Heart left ventricle (tissue), 16 donors: ENCODE data around the gene LITAF. TPM values are rescaled to one million over a fixed set of nuclear protein-coding genes. Genes with fewer than 3 reads are reported as not detected.

ENCODE experiments used
- ATAC-seq, 4 donors: fragments of 200-7000 bp; cut with Tn5 transposase; one replicate each; pipeline ENCODE4 v1.9.1; 2020 to 2022; ENCODE audit warnings: moderate library complexity in 4 of 4, mild to moderate bottlenecking in 3 of 4, moderate number of reproducible peaks in 1 of 4
- DNase-seq, 5 donors: peaks; one replicate each; pipeline ENCODE4 v3.0.0-alpha.2; 2020
- H3K27ac ChIP-seq, 12 donors: fragments of 200-600 bp; sonication (generic) in 4 of 12; one replicate each; pipeline versions ENCODE4 v1.5.0 to v1.8.0; 2016 to 2022; ENCODE audit warnings: mild to moderate bottlenecking in 2 of 12
- H3K27me3 ChIP-seq, 9 donors: fragments of 200-600 bp; sonication (generic) in 2 of 9; one replicate each; pipeline versions ENCODE4 v1.5.1 to v1.8.0; 2016 to 2022; ENCODE audit warnings: mild to moderate bottlenecking in 3 of 9
- H3K36me3 ChIP-seq, 9 donors: fragments of 200-600 bp; sonication (generic) in 2 of 9; one replicate each; pipeline versions ENCODE4 v1.5.0 to v1.8.0; 2018 to 2022; ENCODE audit warnings: mild to moderate bottlenecking in 2 of 9
- H3K4me1 ChIP-seq, 12 donors: fragments of 200-600 bp; sonication (generic) in 4 of 12; one replicate each; pipeline versions ENCODE4 v1.5.0 to v1.8.0; 2016 to 2022; ENCODE audit warnings: mild to moderate bottlenecking in 3 of 12
- H3K4me3 ChIP-seq, 12 donors: fragments of 200-600 bp; sonication (generic) in 4 of 12; one replicate each; pipeline versions ENCODE4 v1.5.0 to v1.8.0; 2017 to 2022; ENCODE audit warnings: mild to moderate bottlenecking in 9 of 12, moderate library complexity in 4 of 12
- H3K9me3 ChIP-seq, 12 donors: fragments of 200-600 bp; sonication (generic) in 4 of 12; one replicate each; pipeline versions ENCODE4 v1.5.0 to v1.8.0; 2016 to 2022; ENCODE audit warnings: mild to moderate bottlenecking in 1 of 12
- CTCF ChIP-seq, 12 donors: fragments of 200-600 bp; sonication (generic) in 4 of 12; IDR thresholded peaks; one replicate each; pipeline versions ENCODE4 v1.5.0 to v1.8.0; 2018 to 2022; ENCODE audit warnings: antibody characterized with exemption in 12 of 12, mild to moderate bottlenecking in 5 of 12
- POLR2A ChIP-seq, 2 donors: fragments of 450-650 bp; IDR thresholded peaks; one replicate each; pipeline ENCODE4 v1.6.1; 2017; ENCODE audit warnings: antibody characterized with exemption in 2 of 2, mild to moderate bottlenecking in 2 of 2, moderate library complexity in 2 of 2
- WGBS, 4 donors: extraction: QIAGEN DNeasy Blood & Tissue Kit in 2 of 4; methylation state at CpG; one replicate each; pipeline versions ENCODE4 v1.1.5 to v1.1.7; 2013 to 2018; 5-methylcytosine and 5-hydroxymethylcytosine counted together
- intact Hi-C, 10 donors: fragments of 100-400 bp; cut with DNase I; formaldehyde crosslinking; loops; one replicate each; pipeline versions ENCODE4 v1.11.1 to v1.14.2; 2022
- polyA plus RNA-seq, 2 donors: library from polyadenylated mRNA; stranded (reverse); fragments of 200-250 nt; gene quantifications; one replicate each; pipeline ENCODE4 v1.2.3, GENCODE V29; 2013
- total RNA-seq, 9 donors: library from RNA; depleted of rRNA in 2 of 9; stranded (reverse); fragments of >200 nt in 2 of 9; fragmentation: NEBNext Ultra II Directional in 3 of 9; extraction: Animal tissue kit (Norgen Biotek cat#: 25700) in 3 of 9; gene quantifications; one replicate each; pipeline versions ENCODE4 v1.1.0 to v1.2.4, GENCODE V29; 2016 to 2023
- donor health status: ischemic (EF 13 %, LVEDD 7.1; RV severe dilation, severe dysfunction).
- donor health status: healthy with polysubstance abuse.
- donor health status: DM: no; HTN: yes; CAD: no.
- donor health status: DM: no; HTN: no; CAD: no.
- donor health status: ischemic (EF 25% LVEDD 6.9; RV normal size, moderate dysfunction).
- donor health status: ischemic (EF 25% LVEDD 5.7; RV mildly dilated, moderate dysfunction).
- donor health status: healthy.
- donor health status: DM: yes; HTN: yes; CAD: no.
- donor health status: ischemic (EF 35%, LVEDD 5.7; RV mildly dilated, moderate dysfunction).
- donor health status: nonischemic (EF 11% LVEDD 7.7; RV severe dilation, severe dysfunction).
- donor health status: DM: yes; HTN: yes; CAD: no.
- donor health status: PGD.
- donor health status: ischemic (EF 29% LVEDD 5.4; RV normal size, mild dysfunction).
- donor health status: nonischemic (EF 23%, LVEDD 6.1; RV moderate dilation, normal function).

The LITAF gene
- total and polyA plus RNA-seq, 11 donors, result 12.2 to 133 (median 46.5) TPM

- Histone ChIP-seq H3K4me3 (peak overlapping the region; percentile 58 to 98 (median 84)), H3K4me1 (peaks cover 0 to 65% (median 20%) of the 10 kb centered on the region in 12 donors), H3K27me3 (no peaks in the 10 kb centered on the region), H3K27ac (peak overlapping the region; percentile 81 to 98 (median 92)), H3K9me3 (peaks cover 0 to 4% (median 0%) of the 10 kb centered on the region in 12 donors), H3K36me3 (peaks cover 0 to 5% (median 0%) of the 10 kb centered on the region in 9 donors)
- DNase-seq (peak in 2 of 5 donors; percentile 41 to 69), ATAC-seq (peak in 3 of 4 donors; percentile 26 to 51 (median 43))
- intact Hi-C loops, result loop anchor here in 5 of 10 donors (2.0 to 10.0 kb wide), 5 partner anchors 33 to 59 kb away; no protein-coding TSS in a partner anchor
- no peak for TF ChIP-seq CTCF (IDR thresholded peaks at IDR 0.05)
- WGBS, 4 donors, result 21 to 33% (median 30%) methylated on average over 19 to 29 of the region's 29 CpGs
Observed at GRCh38 chr16:11585460-11586377, 1.0 kb downstream of the LITAF start.

- 30 to 44% (median 35%) methylated on average over 7 of the region's 7 CpGs for WGBS, 4 donors
- no peak for TF ChIP-seq POLR2A (IDR thresholded peaks at IDR 0.05)
- no peak for TF ChIP-seq CTCF (IDR thresholded peaks at IDR 0.05)
- peaks cover 0 to 78% (median 20%) of the 10 kb centered on the region in 12 donors for H3K4me1 ChIP-seq
- peaks cover 0 to 8% (median 0%) of the 10 kb centered on the region in 9 donors for H3K36me3 ChIP-seq
- peaks cover 0 to 4% (median 0%) of the 10 kb centered on the region in 12 donors for H3K9me3 ChIP-seq
- DNase-seq (no peak), ATAC-seq (peak in 1 of 4 donors; percentile 55)
- intact Hi-C loops, result loop anchor here in 2 of 10 donors (10.0 kb wide), 2 partner anchors 51 to 61 kb away; no protein-coding TSS in a partner anchor
- H3K27ac ChIP-seq, result peak overlapping the region in 10 of 12 donors; percentile 22 to 98 (median 39)
- peak overlapping the region in 7 of 12 donors; percentile 4 to 90 (median 26) for H3K4me3 ChIP-seq
- H3K27me3 ChIP-seq, result no peaks in the 10 kb centered on the region
Observed at GRCh38 chr16:11583889-11584565, 2.7 kb downstream of the LITAF start.

- Histone ChIP-seq H3K9me3 (peaks cover 0 to 4% (median 0%) of the 10 kb centered on the region in 12 donors), H3K36me3 (peaks cover 0 to 8% (median 0%) of the 10 kb centered on the region in 9 donors), H3K27me3 (no peaks in the 10 kb centered on the region), H3K27ac (peak overlapping the region in 7 of 12 donors; percentile 36 to 98 (median 40)), H3K4me1 (peaks cover 0 to 79% (median 20%) of the 10 kb centered on the region in 12 donors), H3K4me3 (peak overlapping the region in 3 of 12 donors; percentile 17 to 90 (median 26))
- DNase-seq (no peak), ATAC-seq (no peak)
- intact Hi-C loops, result loop anchor here in 2 of 10 donors (10.0 kb wide), 2 partner anchors 52 to 62 kb away; no protein-coding TSS in a partner anchor
- 62 to 72% (median 66%) methylated on average over 7 of the region's 7 CpGs for WGBS, 4 donors
- no peak for TF ChIP-seq POLR2A (IDR thresholded peaks at IDR 0.05)
- TF ChIP-seq CTCF (IDR thresholded peaks at IDR 0.05), result no peak
Observed at GRCh38 chr16:11583166-11583565, 3.6 kb downstream of the LITAF start.
